Suppressor macrophage treated with lipopolysaccharide for 1 hour (primary cell): ENCODE data around the gene MEDAG.

ENCODE experiments used
- DNase-seq, 3 donors: peaks; one replicate each; pipeline ENCODE4 v3.0.0-alpha.2; 2020 to 2022

The MEDAG gene

DNA sequence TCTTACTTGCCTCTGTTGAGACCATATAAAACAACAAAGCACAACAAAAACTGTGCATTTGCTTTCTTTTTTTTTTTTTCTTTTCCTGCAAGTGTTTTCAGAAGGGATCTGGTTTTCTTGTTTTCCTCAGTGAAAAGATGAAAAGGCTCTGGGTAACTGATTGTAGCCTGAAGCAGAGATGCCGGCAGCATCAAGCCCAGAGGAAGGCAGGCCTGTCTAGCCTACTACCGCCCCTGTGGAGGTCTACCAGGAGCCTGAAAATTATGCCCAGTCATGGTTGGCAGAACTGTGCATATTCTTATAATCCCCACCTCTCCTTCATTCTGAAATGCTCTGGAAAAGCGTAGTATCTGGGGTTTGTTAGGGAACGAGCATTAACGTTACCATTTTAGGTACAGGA is 32.6 kb upstream of the MEDAG start:
- no peak for DNase-seq

DNA sequence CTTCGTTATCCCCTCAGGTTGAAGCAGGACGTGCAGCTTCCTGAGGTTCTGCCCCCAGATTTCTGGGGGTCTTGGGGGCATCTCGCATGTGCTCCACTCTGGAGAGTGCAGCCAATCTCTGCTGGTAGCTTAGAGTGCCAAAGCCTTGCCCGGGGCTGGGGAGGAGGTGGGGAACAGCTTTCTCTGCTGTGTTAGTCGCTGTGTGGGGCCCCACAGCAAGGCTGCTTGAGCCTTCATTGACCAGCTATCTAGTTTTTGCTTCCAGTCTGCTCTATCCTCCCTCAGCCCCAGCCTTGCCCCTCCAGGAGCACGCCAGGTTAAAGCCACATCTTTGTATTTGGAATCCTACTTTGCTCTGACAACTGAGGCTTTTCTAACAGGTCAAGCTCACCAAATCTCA is 32.0 kb upstream of the MEDAG start:
- DNase-seq = no peak

- no peak for DNase-seq
These were observed 31.5 kb upstream of the MEDAG start for GRCh38 chr13:30874561-30874960.

DNA sequence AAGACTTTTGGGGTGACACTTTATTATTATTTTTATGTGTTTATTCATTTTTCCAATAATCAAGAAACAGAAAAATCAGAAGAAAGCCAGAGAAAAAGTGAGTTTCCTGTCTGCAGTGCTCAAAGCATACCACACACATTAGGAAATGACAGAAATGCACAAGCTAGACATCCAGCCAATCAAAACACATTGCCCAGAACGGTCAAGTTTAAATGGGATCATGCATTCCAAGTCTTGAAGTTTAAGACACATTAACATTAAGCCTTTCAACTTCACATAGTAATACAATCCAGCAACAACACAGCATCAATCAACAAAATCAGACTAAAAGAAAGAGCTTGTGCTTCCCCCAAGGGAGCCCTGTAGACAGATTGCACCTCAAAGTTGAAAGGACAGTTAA is 28.7 kb upstream of the MEDAG start:
- no peak for DNase-seq

DNA sequence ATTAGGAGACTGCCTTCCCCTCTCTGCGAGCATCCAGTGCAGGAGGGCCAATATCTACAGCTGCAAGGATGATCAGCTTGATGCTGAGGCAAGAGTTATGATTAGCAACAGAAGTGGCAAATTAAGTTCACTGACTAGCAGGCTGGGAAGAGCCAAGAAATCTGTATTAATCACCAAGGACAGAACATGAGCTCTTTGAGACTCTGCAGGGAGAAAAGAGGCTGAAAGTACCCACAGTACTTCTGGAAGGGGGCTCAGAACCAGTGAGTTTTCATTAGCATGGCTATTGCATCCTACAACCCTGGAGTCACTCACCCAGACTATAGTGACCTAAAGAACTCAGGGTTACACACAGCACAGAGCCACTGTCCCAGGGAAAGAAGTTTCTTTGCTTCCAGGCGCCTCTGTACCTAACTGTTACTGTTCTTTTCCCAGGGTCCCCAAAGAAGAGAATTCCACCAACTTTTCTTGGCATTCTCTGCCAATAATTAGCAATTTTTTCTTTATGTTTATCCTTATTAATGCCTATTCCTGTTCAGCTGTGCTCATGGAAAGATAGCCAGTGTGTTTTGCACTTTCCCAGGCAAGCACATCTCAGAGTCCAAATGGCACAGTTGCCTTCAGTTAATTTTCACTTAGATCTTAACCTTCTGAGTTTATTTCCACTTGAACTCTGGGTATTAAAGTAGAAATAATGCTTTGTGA is 25.8 kb upstream of the MEDAG start:
- no peak for DNase-seq

- peak; percentile 67 to 87 (median 75) for DNase-seq
These were observed 25.3 kb upstream of the MEDAG start for GRCh38 chr13:30880856-30881155.

GRCh38 chr13:30881191-30881651 is 24.9 kb upstream of the MEDAG start:
- DNase-seq = no peak

GRCh38 chr13:30882026-30882850 is 23.8 kb upstream of the MEDAG start:
- no peak for DNase-seq

DNA sequence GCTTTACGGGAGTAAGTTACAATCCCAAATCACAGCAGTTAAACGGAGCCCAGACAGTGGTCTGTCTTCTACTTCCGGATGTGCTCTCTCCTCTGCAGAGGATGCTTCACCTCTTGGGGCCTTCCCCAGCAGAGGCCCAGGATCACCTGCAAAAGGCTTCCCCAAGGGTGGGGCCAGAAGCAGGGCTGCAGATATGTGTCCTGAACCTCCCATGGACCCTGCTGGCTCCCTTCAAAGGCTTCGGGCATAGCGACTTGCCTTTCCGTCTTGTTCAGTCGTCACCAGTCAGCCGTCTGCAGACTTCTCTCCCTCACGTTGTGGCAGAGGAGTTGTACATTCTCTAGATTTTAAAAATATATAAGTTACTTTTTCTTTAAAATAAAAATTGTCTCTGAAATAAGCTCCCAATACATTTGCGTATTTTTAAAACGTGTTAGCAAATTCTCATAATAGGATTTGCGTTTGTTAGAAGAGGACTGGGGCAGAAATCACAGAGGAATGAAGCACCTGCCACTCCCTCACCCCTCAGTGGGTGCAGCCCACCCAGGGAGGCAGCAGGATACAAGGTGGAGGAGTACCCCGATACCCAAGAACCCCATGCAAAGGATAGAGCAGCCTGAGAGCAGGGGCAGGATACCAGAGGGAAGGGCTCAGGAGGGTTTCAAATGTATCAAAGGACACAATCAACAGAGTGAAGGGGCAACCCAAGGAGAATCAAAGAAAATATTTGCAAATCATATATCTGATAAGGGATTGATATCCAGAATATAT is 22.9 kb upstream of the MEDAG start:
- DNase-seq = no peak

GRCh38 chr13:30884543-30884942 is 21.5 kb upstream of the MEDAG start:
- DNase-seq = no peak

DNA sequence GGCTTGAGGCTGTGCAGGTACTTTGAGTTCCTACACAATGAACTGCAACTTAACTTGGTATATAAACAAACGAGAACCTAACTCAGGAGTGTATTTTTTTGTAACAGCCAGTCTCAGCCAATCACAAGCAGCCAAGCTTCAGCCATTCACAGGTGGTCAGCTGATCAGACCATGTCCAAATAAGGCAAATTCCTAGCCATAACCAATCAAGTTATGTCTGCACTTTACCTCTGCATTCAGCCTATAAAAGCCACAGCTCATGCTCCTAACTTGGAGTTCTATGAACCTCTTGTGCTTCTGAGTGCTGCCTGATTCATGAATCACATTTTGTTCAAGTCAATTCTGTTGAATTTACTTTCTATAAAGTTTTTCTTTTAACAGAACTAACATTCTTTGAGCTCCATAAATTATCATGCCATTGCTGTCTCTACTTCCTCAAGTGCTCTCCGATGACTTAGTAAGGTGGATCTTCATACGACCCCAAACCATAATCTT is 16.8 kb upstream of the MEDAG start:
- DNase-seq = no peak

DNA sequence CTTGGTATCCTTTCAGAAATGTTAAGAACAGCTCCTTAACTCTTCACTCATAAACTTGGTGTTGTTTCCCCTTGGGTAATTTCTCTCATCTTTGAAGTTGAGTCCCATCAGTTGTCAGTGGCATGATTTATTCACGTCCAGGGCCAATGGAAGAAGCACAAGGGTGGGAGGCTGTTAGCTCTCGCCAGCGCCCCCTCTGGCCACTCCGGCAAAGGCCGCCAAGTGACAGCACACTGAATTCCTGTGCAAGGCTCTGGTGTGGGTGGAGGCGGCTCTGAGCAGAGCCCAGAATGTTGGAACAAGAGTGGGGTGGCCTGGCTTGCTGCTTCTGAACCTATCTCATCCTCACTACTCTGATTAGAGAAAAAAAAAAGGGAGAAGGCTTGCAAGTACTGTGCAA is 13.1 kb upstream of the MEDAG start:
- peak in 2 of 3 donors; percentile 29 to 36 for DNase-seq

GRCh38 chr13:30895773-30896172 is 10.3 kb upstream of the MEDAG start:
- DNase-seq = no peak

DNA sequence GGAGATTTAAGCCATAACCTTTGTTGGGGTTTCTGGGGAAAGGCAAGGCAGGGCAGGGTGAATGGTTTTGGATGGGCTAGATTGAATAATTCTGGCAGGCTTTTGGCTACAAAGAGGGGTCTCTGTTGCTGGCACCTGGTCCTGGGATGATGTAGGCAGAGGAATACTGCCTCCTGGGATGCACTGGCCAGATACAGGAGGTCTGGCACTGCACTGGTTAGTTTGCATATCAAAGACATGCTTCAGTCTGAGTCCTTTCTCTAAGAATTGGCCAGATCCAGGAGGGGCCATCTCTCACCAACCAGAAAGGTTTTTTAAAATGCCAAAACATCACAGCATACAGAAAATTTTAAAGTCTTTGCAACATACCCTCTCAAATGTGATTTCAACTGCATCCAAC is 8.0 kb upstream of the MEDAG start:
- DNase-seq = no peak

DNA sequence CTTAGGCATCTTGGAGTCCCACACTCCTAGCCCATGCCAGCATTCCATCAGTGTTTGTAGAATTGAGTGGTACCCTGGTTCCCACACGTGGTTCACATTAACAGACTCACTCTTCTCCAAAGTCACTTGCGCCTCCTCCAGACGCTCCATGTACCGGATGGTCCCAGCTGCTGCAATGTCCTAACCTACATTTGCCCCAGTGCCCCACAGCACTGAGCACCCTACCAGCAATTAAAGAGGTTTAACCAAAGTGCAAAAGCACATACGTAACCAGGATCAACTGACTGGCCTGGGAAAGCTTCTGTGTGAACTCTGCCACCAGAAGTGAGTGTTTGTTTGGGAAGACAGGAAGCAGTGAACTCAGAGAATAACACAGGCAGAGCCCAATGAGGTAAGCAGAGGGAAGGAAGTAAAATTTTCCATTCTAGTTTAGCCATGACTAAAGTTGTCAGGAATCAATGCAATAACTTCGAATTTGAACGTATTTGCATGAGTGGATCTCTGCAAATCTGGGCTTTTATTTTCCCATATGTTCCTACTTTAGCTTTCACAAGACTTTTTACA is 7.3 kb upstream of the MEDAG start:
- DNase-seq = peak; percentile 67 to 90 (median 70)

DNA sequence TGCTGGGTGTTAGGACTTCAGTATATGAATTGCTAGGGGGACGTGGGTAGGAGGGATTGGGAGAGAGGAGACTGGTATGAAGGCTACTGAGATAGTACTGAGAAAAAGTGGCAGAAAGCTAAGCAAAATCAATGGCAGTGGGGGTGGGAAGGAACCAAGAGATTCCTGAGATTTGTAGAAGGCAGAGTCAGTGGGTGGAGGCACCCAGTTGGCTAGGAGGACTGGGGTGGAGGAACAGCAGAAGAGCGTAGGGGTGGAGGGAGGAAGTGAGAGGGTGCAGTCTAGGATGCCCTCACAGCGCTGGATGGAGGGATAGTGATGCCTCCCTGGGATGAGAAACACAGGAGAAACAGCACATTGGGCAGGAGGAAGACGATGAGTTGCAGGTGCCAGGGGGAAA is 5.6 kb upstream of the MEDAG start:
- no peak for DNase-seq

- DNase-seq = peak; percentile 31 to 62 (median 36)
These were observed 4.9 kb upstream of the MEDAG start for GRCh38 chr13:30900952-30901749.

- no peak for DNase-seq
These were observed 2.0 kb upstream of the MEDAG start for GRCh38 chr13:30904043-30904442.

GRCh38 chr13:30906411-30907051 is 460 bp downstream of the MEDAG start:
- peak in 1 of 3 donors; percentile 30 for DNase-seq

GRCh38 chr13:30907121-30907861 is 1.2 kb downstream of the MEDAG start:
- DNase-seq = no peak

DNA sequence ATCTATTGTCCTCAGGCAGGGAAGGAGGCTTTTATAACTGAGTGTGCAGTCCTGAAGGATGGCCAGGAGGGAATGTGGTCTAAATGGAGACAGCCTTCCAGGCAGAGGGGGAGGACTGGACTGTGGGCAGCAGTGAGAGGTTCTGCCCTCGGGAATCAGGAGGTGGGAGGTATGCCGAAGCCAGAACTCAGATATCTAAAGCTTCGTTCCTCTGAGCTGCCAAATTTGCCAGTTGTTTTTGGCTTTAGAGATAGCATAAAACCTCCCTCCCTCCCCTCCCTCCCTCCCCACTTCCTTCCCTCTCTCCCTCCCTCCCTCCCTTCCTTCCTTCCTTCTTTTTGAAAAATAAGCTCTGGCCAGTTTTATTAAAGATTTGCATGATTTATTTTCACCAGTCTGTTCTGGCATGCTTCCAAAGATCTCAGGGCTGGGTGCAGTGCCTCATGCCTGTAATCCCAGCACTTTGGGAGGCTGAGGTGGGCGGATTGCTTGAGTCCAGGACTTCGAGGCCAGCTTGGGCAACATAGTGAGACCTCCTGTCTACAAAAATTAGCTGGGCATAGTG is 2.4 kb downstream of the MEDAG start:
- no peak for DNase-seq
